H9 (cell line): ENCODE data around the gene AFG1L. TPM values are rescaled to one million over a fixed set of nuclear protein-coding genes. Genes with fewer than 3 reads are reported as not detected.

Experiments
- DNase-seq: peaks from one replicate; pipeline ENCODE4 v3.0.0-alpha.2; 2017
- H2AFZ ChIP-seq: one replicate; pipeline ENCODE4 v1.6.1; 2013; ENCODE audit warnings: mild to moderate bottlenecking, low read length, control low read depth, moderate library complexity
- H2AK5ac ChIP-seq: 2 replicates; pipeline ENCODE4 v1.6.1; 2013; ENCODE audit warnings: low read length, control low read depth, mixed read lengths; ENCODE audit not compliant: insufficient read length
- H2BK120ac ChIP-seq: one replicate; pipeline ENCODE4 v1.6.1; 2013; ENCODE audit warnings: low read depth, mild to moderate bottlenecking, low read length, control low read depth, inconsistent platforms; ENCODE audit not compliant: poor library complexity, severe bottlenecking
- H2BK12ac ChIP-seq: 2 replicates; pipeline ENCODE4 v1.6.1; 2013; ENCODE audit warnings: low read length, control low read depth, mixed read lengths, low read depth; ENCODE audit not compliant: insufficient read length
- H2BK15ac ChIP-seq: 2 replicates; pipeline ENCODE4 v1.6.1; 2013; ENCODE audit warnings: low read depth, low read length, control low read depth
- H2BK20ac ChIP-seq: one replicate; pipeline ENCODE4 v1.6.1; 2013; ENCODE audit warnings: low read depth, mild to moderate bottlenecking, low read length, control low read depth, inconsistent platforms; ENCODE audit not compliant: poor library complexity, severe bottlenecking
- H2BK5ac ChIP-seq: 2 replicates; pipeline ENCODE4 v1.6.1; 2013; ENCODE audit warnings: low read length, control low read depth, mixed read lengths; ENCODE audit not compliant: insufficient read length
- H3K14ac ChIP-seq: 2 replicates; pipeline ENCODE4 v1.6.1; 2013; ENCODE audit warnings: low read length, control low read depth; ENCODE audit not compliant: insufficient read depth
- H3K18ac ChIP-seq: 2 replicates; pipeline ENCODE4 v1.6.1; 2013; ENCODE audit warnings: low read depth, mild to moderate bottlenecking, mixed read lengths, low read length, control low read depth; ENCODE audit not compliant: insufficient read length
- H3K23ac ChIP-seq: 2 replicates; pipeline ENCODE4 v1.6.1; 2013; ENCODE audit warnings: low read length, control low read depth, mixed read lengths, low read depth; ENCODE audit not compliant: insufficient read length
- H3K23me2 ChIP-seq: 2 replicates; pipeline ENCODE4 v1.6.1; 2013; ENCODE audit warnings: low read depth, mild to moderate bottlenecking, mixed read lengths, low read length, control low read depth; ENCODE audit not compliant: insufficient read length, poor library complexity, severe bottlenecking
- H3K27ac ChIP-seq: 2 replicates; pipeline ENCODE4 v1.5.1; 2013; ENCODE audit warnings: low read length, control low read depth, mixed read lengths, low read depth; ENCODE audit not compliant: insufficient read length
- H3K27me3 ChIP-seq: 2 replicates; pipeline ENCODE4 v1.6.1; 2013; ENCODE audit warnings: low read length, control low read depth, inconsistent platforms; ENCODE audit not compliant: insufficient read depth
- H3K4ac ChIP-seq: 2 replicates; pipeline ENCODE4 v1.6.1; 2013; ENCODE audit warnings: low read depth, mild to moderate bottlenecking, control low read depth, inconsistent platforms, low read length, moderate library complexity
- H3K4me1 ChIP-seq: 2 replicates; pipeline ENCODE4 v1.6.1; 2013; ENCODE audit warnings: low read length, control low read depth, inconsistent platforms; ENCODE audit not compliant: insufficient read depth
- H3K4me2 ChIP-seq: 2 replicates; pipeline ENCODE4 v1.6.1; 2013; ENCODE audit warnings: low read length, control low read depth, mixed read lengths; ENCODE audit not compliant: insufficient read length, insufficient read depth
- H3K56ac ChIP-seq: 2 replicates; pipeline ENCODE4 v1.6.1; 2013; ENCODE audit warnings: low read depth, mild to moderate bottlenecking, mixed read lengths, low read length, control low read depth; ENCODE audit not compliant: insufficient read length
- H3K79me1 ChIP-seq: 2 replicates; pipeline ENCODE4 v1.6.1; 2013; ENCODE audit warnings: low read depth, mild to moderate bottlenecking, moderate library complexity, low read length, control low read depth, inconsistent platforms; ENCODE audit not compliant: insufficient read depth, poor library complexity, severe bottlenecking
- H3K79me2 ChIP-seq: 2 replicates; pipeline ENCODE4 v1.6.1; 2013; ENCODE audit warnings: low read length, control low read depth, inconsistent platforms; ENCODE audit not compliant: insufficient read depth
- H3K9ac ChIP-seq: 2 replicates; pipeline ENCODE4 v1.6.1; 2013; ENCODE audit warnings: low read length, control low read depth, mixed read lengths; ENCODE audit not compliant: insufficient read length; ENCODE audit errors: extremely low read depth
- H3K9me3 ChIP-seq: one replicate; pipeline ENCODE4 v1.6.1; 2013; ENCODE audit warnings: low read depth, low read length, inconsistent platforms; ENCODE audit not compliant: control insufficient read depth
- H3T11ph ChIP-seq: one replicate; pipeline ENCODE4 v1.6.1; 2013; ENCODE audit warnings: mild to moderate bottlenecking, low read length, control low read depth, inconsistent platforms
- H4K20me1 ChIP-seq: one replicate; pipeline ENCODE4 v1.6.1; 2013; ENCODE audit not compliant: control insufficient read depth, insufficient read length, insufficient read depth
- H4K5ac ChIP-seq: 2 replicates; pipeline ENCODE4 v1.6.1; 2013; ENCODE audit warnings: low read depth, mild to moderate bottlenecking, mixed read lengths, low read length, control low read depth; ENCODE audit not compliant: insufficient read length
- H4K8ac ChIP-seq: replicated peaks from 2 replicates; pipeline ENCODE4 v1.6.1; 2013; ENCODE audit warnings: low read length, control low read depth, mixed read lengths, low read depth; ENCODE audit not compliant: insufficient read length
- H4K91ac ChIP-seq: 2 replicates; pipeline ENCODE4 v1.6.1; 2013; ENCODE audit warnings: low read depth, mild to moderate bottlenecking, moderate library complexity, mixed read lengths, low read length, control low read depth; ENCODE audit not compliant: insufficient read length
- H3K27ac Mint-ChIP-seq, 3 experiments: 2 replicates in 2 of 3; 3 replicates in 1 of 3; pipeline ENCODE4 v1.8.0; 2020 to 2021; ENCODE audit warnings: mixed read lengths in 3 of 3, mild to moderate bottlenecking in 1 of 3, moderate library complexity in 1 of 3
- H3K27me3 Mint-ChIP-seq: 2 replicates; pipeline ENCODE4 v1.8.0; 2021; ENCODE audit warnings: low read depth, mild to moderate bottlenecking, moderate library complexity, mixed read lengths
- H3K36me3 Mint-ChIP-seq, 3 experiments: 2 replicates in 2 of 3; 3 replicates in 1 of 3; pipeline ENCODE4 v1.8.0; 2020 to 2021; ENCODE audit warnings: low read depth in 3 of 3, mixed read lengths in 3 of 3; ENCODE audit not compliant: insufficient read depth in 1 of 3
- H3K4me1 Mint-ChIP-seq, 2 experiments: 2 replicates each; pipeline ENCODE4 v1.8.0; 2020; ENCODE audit warnings: mixed read lengths in 2 of 2
- H3K4me3 Mint-ChIP-seq, 2 experiments: 2 replicates in 1 of 2; 3 replicates in 1 of 2; pipeline ENCODE4 v1.8.0; 2020 to 2021; ENCODE audit warnings: mild to moderate bottlenecking in 2 of 2, mixed read lengths in 2 of 2, moderate library complexity in 1 of 2
- H3K9me3 Mint-ChIP-seq, 2 experiments: 2 replicates in 1 of 2; 3 replicates in 1 of 2; pipeline ENCODE4 v1.8.0; 2020; ENCODE audit warnings: mild to moderate bottlenecking in 2 of 2, mixed read lengths in 2 of 2, moderate library complexity in 1 of 2
- WGBS: extraction: QIAGEN DNeasy Blood & Tissue Kit; methylation state at CpG from one replicate; pipeline ENCODE4 v1.1.7; 2013; ENCODE audit warnings: missing lambda C conversion rate, low lambda C conversion rate, mixed read lengths; ENCODE audit not compliant: insufficient read length; ENCODE audit errors: extremely low coverage; 5-methylcytosine and 5-hydroxymethylcytosine counted together
- total RNA-seq: library from RNA; stranded (reverse); gene quantifications from 2 replicates; pipeline ENCODE4 v1.2.1, GENCODE V29; 2021
- TF ChIP-seq, protein P1 (sequence below): fragments of 200-600 bp; sonication (generic); conservative IDR thresholded peaks from 3 replicates; pipeline ENCODE4 v1.8.0; 2021; ENCODE audit warnings: antibody characterized with exemption, mild to moderate bottlenecking

The AFG1L gene
- total RNA-seq, 1 experiment from 2014 or later, result 4.7 TPM

GRCh38 chr6:108252055-108252454, 42.8 kb upstream of the AFG1L start:
- no peak for DNase-seq
- Histone ChIP-seq H3K4me2 (no peak overlapping the region), H2AFZ (no peak overlapping the region), H2BK20ac (no peak overlapping the region), H4K8ac (no peak overlapping the region), H3K23me2 (no peaks in the 10 kb centered on the region), H3T11ph (no peak overlapping the region), H4K91ac (no peak overlapping the region), H2BK12ac (no peak overlapping the region), H2AK5ac (no peak overlapping the region), H3K18ac (no peak overlapping the region), H3K14ac (no peak overlapping the region), H2BK120ac (no peak overlapping the region), H4K5ac (no peak overlapping the region), H3K4me1 (no peaks in the 10 kb centered on the region), H3K23ac (no peak overlapping the region), H3K56ac (no peak overlapping the region), H3K27me3 (no peaks in the 10 kb centered on the region), H3K27ac (no peak overlapping the region), H3K4ac (no peak overlapping the region), H3K79me1 (peaks cover 2% of the 10 kb centered on the region), H2BK15ac (no peak overlapping the region), H3K79me2 (no peaks in the 10 kb centered on the region), H2BK5ac (no peak overlapping the region), H3K9ac (no peak overlapping the region), H3K9me3 (no peaks in the 10 kb centered on the region), H4K20me1 (no peaks in the 10 kb centered on the region)
- no peaks in the 10 kb centered on the region for H3K27me3 Mint-ChIP-seq
- H3K36me3 Mint-ChIP-seq, result peaks cover 0 to 2% (median 0%) of the 10 kb centered on the region in 3 experiments; a peak in 2 of 7 replicates
- H3K4me1 Mint-ChIP-seq, result peaks cover 0 to 4% of the 10 kb centered on the region in 2 experiments; a peak in 3 of 4 replicates
- peak overlapping the region in 1 of 3 experiments; percentile 9; a peak in 3 of 7 replicates for H3K27ac Mint-ChIP-seq
- TF ChIP-seq, protein P1, sequence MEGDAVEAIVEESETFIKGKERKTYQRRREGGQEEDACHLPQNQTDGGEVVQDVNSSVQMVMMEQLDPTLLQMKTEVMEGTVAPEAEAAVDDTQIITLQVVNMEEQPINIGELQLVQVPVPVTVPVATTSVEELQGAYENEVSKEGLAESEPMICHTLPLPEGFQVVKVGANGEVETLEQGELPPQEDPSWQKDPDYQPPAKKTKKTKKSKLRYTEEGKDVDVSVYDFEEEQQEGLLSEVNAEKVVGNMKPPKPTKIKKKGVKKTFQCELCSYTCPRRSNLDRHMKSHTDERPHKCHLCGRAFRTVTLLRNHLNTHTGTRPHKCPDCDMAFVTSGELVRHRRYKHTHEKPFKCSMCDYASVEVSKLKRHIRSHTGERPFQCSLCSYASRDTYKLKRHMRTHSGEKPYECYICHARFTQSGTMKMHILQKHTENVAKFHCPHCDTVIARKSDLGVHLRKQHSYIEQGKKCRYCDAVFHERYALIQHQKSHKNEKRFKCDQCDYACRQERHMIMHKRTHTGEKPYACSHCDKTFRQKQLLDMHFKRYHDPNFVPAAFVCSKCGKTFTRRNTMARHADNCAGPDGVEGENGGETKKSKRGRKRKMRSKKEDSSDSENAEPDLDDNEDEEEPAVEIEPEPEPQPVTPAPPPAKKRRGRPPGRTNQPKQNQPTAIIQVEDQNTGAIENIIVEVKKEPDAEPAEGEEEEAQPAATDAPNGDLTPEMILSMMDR, result no peak
- WGBS, result no CpG with 5 or more reads among the region's 5 CpGs
- no peaks in the 10 kb centered on the region for H3K9me3 Mint-ChIP-seq
- H3K4me3 Mint-ChIP-seq, result no peak overlapping the region
